ENCODE measurements around the gene GALNT9. TPM values are rescaled to one million over a fixed set of nuclear protein-coding genes. Genes with fewer than 3 reads are reported as not detected.

The GALNT9 gene
- polyA plus RNA-seq, 1 donor from 2014 or later: 13.5 TPM

DNA sequence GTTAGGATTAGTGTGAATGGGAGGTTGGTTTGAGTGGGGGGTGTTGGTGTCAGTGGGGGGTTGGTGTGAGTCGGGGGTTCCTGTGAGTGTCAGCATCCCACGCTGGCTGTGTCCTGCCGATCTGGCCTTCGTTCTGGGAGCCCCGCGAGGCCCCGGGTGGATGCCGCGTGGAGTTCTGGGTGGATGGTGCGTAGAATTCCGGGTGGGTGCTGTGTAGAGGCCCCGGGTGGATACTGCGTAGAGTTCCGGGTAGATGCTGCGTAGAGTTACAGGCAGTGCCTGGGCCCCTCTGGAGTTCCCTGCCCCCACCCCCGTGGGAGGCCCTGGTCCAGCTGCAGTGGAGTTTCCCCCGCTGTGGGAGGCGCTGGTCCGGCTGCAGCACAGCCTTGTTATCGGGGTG lies 176.4 kb downstream of the GALNT9 start:
- Histone ChIP-seq H2AFZ (ENCODE audit: low read depth, low read length) (no peak overlapping the region), H3K27ac (ENCODE audit: low read length) (no peak overlapping the region), H3K27me3 (ENCODE audit: insufficient read depth, low read depth, low read length) (no peaks in the 10 kb centered on the region), H3K9me2 (ENCODE audit: insufficient read depth, low read length) (no peaks in the 10 kb centered on the region), H3K4me2 (ENCODE audit: low read length) (no peak overlapping the region), H3K36me3 (ENCODE audit: insufficient read depth, low read length) (no peaks in the 10 kb centered on the region), H3K4me3 (ENCODE audit: low read length) (no peak overlapping the region), H3K9me3 (ENCODE audit: low read length) (no peaks in the 10 kb centered on the region), H3F3A (ENCODE audit: insufficient read depth, low read length, poor library complexity, severe bottlenecking) (no peaks in the 10 kb centered on the region), H3K9ac (ENCODE audit: low read length) (no peak overlapping the region), H4K20me1 (ENCODE audit: insufficient read depth) (no peaks in the 10 kb centered on the region), H3K79me2 (replicated peaks; ENCODE audit: insufficient read depth, low read length) (no peaks in the 10 kb centered on the region)
- TF ChIP-seq MXI1 (conservative IDR thresholded peaks at IDR 0.05; ENCODE audit: poor library complexity, severe bottlenecking): no peak
- no peak for TF ChIP-seq RAD21 (conservative IDR thresholded peaks at IDR 0.05)
- TF ChIP-seq, protein P1, sequence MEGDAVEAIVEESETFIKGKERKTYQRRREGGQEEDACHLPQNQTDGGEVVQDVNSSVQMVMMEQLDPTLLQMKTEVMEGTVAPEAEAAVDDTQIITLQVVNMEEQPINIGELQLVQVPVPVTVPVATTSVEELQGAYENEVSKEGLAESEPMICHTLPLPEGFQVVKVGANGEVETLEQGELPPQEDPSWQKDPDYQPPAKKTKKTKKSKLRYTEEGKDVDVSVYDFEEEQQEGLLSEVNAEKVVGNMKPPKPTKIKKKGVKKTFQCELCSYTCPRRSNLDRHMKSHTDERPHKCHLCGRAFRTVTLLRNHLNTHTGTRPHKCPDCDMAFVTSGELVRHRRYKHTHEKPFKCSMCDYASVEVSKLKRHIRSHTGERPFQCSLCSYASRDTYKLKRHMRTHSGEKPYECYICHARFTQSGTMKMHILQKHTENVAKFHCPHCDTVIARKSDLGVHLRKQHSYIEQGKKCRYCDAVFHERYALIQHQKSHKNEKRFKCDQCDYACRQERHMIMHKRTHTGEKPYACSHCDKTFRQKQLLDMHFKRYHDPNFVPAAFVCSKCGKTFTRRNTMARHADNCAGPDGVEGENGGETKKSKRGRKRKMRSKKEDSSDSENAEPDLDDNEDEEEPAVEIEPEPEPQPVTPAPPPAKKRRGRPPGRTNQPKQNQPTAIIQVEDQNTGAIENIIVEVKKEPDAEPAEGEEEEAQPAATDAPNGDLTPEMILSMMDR (IDR thresholded peaks at IDR 0.05; ENCODE audit: poor library complexity, severe bottlenecking): no peak
- no peak for TF ChIP-seq EZH2 (IDR thresholded peaks at IDR 0.05; ENCODE audit: borderline replicate concordance, insufficient read depth, low read length, poor library complexity, severe bottlenecking)
- no peak for TF ChIP-seq TAF1 (IDR thresholded peaks at IDR 0.05; ENCODE audit: low read depth)
- no peak for TF ChIP-seq POLR2AphosphoS5 (IDR thresholded peaks at IDR 0.05)
- no peak for TF ChIP-seq EP300 (conservative IDR thresholded peaks at IDR 0.05; ENCODE audit: poor library complexity, severe bottlenecking)
- TF ChIP-seq, protein P2, sequence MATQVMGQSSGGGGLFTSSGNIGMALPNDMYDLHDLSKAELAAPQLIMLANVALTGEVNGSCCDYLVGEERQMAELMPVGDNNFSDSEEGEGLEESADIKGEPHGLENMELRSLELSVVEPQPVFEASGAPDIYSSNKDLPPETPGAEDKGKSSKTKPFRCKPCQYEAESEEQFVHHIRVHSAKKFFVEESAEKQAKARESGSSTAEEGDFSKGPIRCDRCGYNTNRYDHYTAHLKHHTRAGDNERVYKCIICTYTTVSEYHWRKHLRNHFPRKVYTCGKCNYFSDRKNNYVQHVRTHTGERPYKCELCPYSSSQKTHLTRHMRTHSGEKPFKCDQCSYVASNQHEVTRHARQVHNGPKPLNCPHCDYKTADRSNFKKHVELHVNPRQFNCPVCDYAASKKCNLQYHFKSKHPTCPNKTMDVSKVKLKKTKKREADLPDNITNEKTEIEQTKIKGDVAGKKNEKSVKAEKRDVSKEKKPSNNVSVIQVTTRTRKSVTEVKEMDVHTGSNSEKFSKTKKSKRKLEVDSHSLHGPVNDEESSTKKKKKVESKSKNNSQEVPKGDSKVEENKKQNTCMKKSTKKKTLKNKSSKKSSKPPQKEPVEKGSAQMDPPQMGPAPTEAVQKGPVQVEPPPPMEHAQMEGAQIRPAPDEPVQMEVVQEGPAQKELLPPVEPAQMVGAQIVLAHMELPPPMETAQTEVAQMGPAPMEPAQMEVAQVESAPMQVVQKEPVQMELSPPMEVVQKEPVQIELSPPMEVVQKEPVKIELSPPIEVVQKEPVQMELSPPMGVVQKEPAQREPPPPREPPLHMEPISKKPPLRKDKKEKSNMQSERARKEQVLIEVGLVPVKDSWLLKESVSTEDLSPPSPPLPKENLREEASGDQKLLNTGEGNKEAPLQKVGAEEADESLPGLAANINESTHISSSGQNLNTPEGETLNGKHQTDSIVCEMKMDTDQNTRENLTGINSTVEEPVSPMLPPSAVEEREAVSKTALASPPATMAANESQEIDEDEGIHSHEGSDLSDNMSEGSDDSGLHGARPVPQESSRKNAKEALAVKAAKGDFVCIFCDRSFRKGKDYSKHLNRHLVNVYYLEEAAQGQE (IDR thresholded peaks at IDR 0.05; ENCODE audit: borderline replicate concordance): no peak
- no peak for TF ChIP-seq SMC3 (conservative IDR thresholded peaks at IDR 0.05; ENCODE audit: poor library complexity)

DNA sequence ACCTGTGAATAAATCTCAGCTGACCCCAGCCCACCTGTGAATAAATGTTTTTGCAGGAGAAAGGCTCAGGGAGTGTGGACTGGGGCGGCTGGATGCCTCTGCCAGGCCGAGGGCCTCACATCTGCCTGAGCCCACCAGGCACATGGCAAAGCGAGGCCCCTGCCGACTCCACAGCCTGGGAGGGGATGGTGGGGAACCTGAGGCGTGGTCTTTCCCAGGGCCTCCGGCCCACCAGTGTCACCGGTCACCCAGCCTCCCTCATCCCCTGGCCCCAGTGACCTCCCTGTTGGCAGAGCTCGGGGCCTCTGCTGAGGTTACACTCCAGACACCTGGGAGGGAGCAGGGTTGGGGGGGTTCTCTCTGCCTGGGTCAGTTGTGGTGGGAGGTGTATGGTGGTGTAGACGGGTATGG lies 177.0 kb downstream of the GALNT9 start:
- TF ChIP-seq EZH2 (IDR thresholded peaks at IDR 0.05; ENCODE audit: borderline replicate concordance, insufficient read depth, low read length, poor library complexity, severe bottlenecking) (no peak), POLR2AphosphoS5 (IDR thresholded peaks at IDR 0.05) (no peak), SMC3 (conservative IDR thresholded peaks at IDR 0.05; ENCODE audit: poor library complexity) (no peak), EP300 (conservative IDR thresholded peaks at IDR 0.05; ENCODE audit: poor library complexity, severe bottlenecking) (no peak), MXI1 (conservative IDR thresholded peaks at IDR 0.05; ENCODE audit: poor library complexity, severe bottlenecking) (no peak), TAF1 (IDR thresholded peaks at IDR 0.05; ENCODE audit: low read depth) (no peak), RAD21 (conservative IDR thresholded peaks at IDR 0.05) (no peak)
- TF ChIP-seq, protein P2 (IDR thresholded peaks at IDR 0.05; ENCODE audit: borderline replicate concordance): no peak
- TF ChIP-seq, protein P1 (IDR thresholded peaks at IDR 0.05; ENCODE audit: poor library complexity, severe bottlenecking): no peak
- H3K79me2 ChIP-seq (replicated peaks; ENCODE audit: insufficient read depth, low read length): no peaks in the 10 kb centered on the region
- H3K27ac ChIP-seq (ENCODE audit: low read length): no peak overlapping the region
- no peaks in the 10 kb centered on the region for H3K9me2 ChIP-seq (ENCODE audit: insufficient read depth, low read length)
- no peaks in the 10 kb centered on the region for H3K27me3 ChIP-seq (ENCODE audit: insufficient read depth, low read depth, low read length)
- H4K20me1 ChIP-seq (ENCODE audit: insufficient read depth): no peaks in the 10 kb centered on the region
- H3K36me3 ChIP-seq (ENCODE audit: insufficient read depth, low read length): no peaks in the 10 kb centered on the region
- no peak overlapping the region for H2AFZ ChIP-seq (ENCODE audit: low read depth, low read length)
- H3F3A ChIP-seq (ENCODE audit: insufficient read depth, low read length, poor library complexity, severe bottlenecking): no peaks in the 10 kb centered on the region
- no peak overlapping the region for H3K9ac ChIP-seq (ENCODE audit: low read length)
- H3K4me3 ChIP-seq (ENCODE audit: low read length): no peak overlapping the region
- no peak overlapping the region for H3K4me2 ChIP-seq (ENCODE audit: low read length)
- H3K9me3 ChIP-seq (ENCODE audit: low read length): no peaks in the 10 kb centered on the region
